Liver (tissue), 9 donors: ENCODE measurements around the gene UBE2M. TPM values are rescaled to one million over a fixed set of nuclear protein-coding genes. Genes with fewer than 3 reads are reported as not detected.

Experiments
- DNase-seq: peaks from one replicate; pipeline ENCODE4 v3.0.0-alpha.2; 2017; ENCODE audit warnings: low spot score
- H3K27ac ChIP-seq, 2 donors: one replicate each; pipeline ENCODE4 v1.7.0; 2013; ENCODE audit warnings: inconsistent platforms in 2 of 2, low read length in 2 of 2, control low read depth in 1 of 2, low read depth in 1 of 2, mild to moderate bottlenecking in 1 of 2
- H3K27me3 ChIP-seq, 4 donors: one replicate each; pipeline versions ENCODE4 v1.6.1 to v1.7.0; 2013; ENCODE audit warnings: low read length in 3 of 4, inconsistent platforms in 1 of 4, mild to moderate bottlenecking in 1 of 4, moderate library complexity in 1 of 4; ENCODE audit not compliant: control insufficient read depth in 4 of 4, insufficient read depth in 4 of 4
- H3K36me3 ChIP-seq, 4 donors: one replicate each; pipeline versions ENCODE4 v1.6.1 to v1.7.0; 2013; ENCODE audit warnings: low read length in 3 of 4, mild to moderate bottlenecking in 3 of 4, low read depth in 1 of 4, moderate library complexity in 1 of 4; ENCODE audit not compliant: control insufficient read depth in 4 of 4, insufficient read depth in 3 of 4
- H3K4me1 ChIP-seq, 4 donors: one replicate each; pipeline versions ENCODE4 v1.6.1 to v1.7.0; 2013; ENCODE audit warnings: low read length in 3 of 4, mild to moderate bottlenecking in 3 of 4, moderate library complexity in 1 of 4; ENCODE audit not compliant: control insufficient read depth in 4 of 4, insufficient read depth in 4 of 4
- H3K4me3 ChIP-seq, 3 donors: one replicate each; pipeline versions ENCODE4 v1.6.1 to v1.7.0; 2013; ENCODE audit warnings: low read length in 3 of 3, control low read depth in 1 of 3, low read depth in 1 of 3, mild to moderate bottlenecking in 1 of 3
- H3K9ac ChIP-seq, 2 donors: one replicate each; pipeline ENCODE4 v1.7.0; 2013; ENCODE audit warnings: low read length in 2 of 2, mild to moderate bottlenecking in 2 of 2, moderate library complexity in 2 of 2, control low read depth in 1 of 2, low read depth in 1 of 2
- H3K9me3 ChIP-seq, 4 donors: one replicate each; pipeline versions ENCODE4 v1.6.1 to v1.7.0; 2013; ENCODE audit warnings: low read length in 3 of 4; ENCODE audit not compliant: control insufficient read depth in 4 of 4
- ATF3 ChIP-seq: IDR thresholded peaks from 2 replicates; pipeline ENCODE4 v1.6.1; 2016; ENCODE audit warnings: antibody characterized with exemption
- EGR1 ChIP-seq, 2 donors: IDR thresholded peaks; 2 replicates each; pipeline ENCODE4 v1.6.1; 2016 to 2018; ENCODE audit warnings: antibody characterized with exemption in 2 of 2, low read depth in 2 of 2
- FOXA1 ChIP-seq: IDR thresholded peaks from 2 replicates; pipeline ENCODE4 v1.6.1; 2016; ENCODE audit warnings: antibody characterized with exemption
- FOXA2 ChIP-seq: IDR thresholded peaks from 2 replicates; pipeline ENCODE4 v1.6.1; 2016; ENCODE audit warnings: antibody characterized with exemption
- GABPA ChIP-seq, 2 donors: IDR thresholded peaks in 1 of 2; conservative IDR thresholded peaks in 1 of 2; 2 replicates each; pipeline ENCODE4 v1.6.1; 2016; ENCODE audit warnings: antibody characterized with exemption in 2 of 2, mild to moderate bottlenecking in 1 of 2, moderate library complexity in 1 of 2
- HNF4A ChIP-seq, 2 donors: conservative IDR thresholded peaks; 2 replicates each; pipeline ENCODE4 v1.6.1; 2016; ENCODE audit warnings: antibody characterized with exemption in 2 of 2, mild to moderate bottlenecking in 2 of 2
- JUND ChIP-seq, 2 donors: IDR thresholded peaks; 2 replicates each; pipeline ENCODE4 v1.6.1; 2016; ENCODE audit warnings: antibody characterized with exemption in 2 of 2
- MAX ChIP-seq: IDR thresholded peaks from 2 replicates; pipeline ENCODE4 v1.6.1; 2016; ENCODE audit warnings: antibody characterized with exemption
- NR2F2 ChIP-seq: IDR thresholded peaks from 2 replicates; pipeline ENCODE4 v1.6.1; 2016; ENCODE audit warnings: antibody characterized with exemption
- RAD21 ChIP-seq, 2 donors: IDR thresholded peaks; 2 replicates each; pipeline ENCODE4 v1.6.1; 2016; ENCODE audit warnings: antibody characterized with exemption in 2 of 2, mild to moderate bottlenecking in 2 of 2
- REST ChIP-seq: IDR thresholded peaks from 2 replicates; pipeline ENCODE4 v1.6.1; 2016; ENCODE audit warnings: antibody characterized with exemption, mild to moderate bottlenecking
- RXRA ChIP-seq, 2 donors: IDR thresholded peaks; 2 replicates each; pipeline ENCODE4 v1.6.1; 2017 to 2018; ENCODE audit warnings: antibody characterized with exemption in 2 of 2, mild to moderate bottlenecking in 1 of 2
- SP1 ChIP-seq: IDR thresholded peaks from 2 replicates; pipeline ENCODE4 v1.6.1; 2018; ENCODE audit warnings: antibody characterized with exemption, mild to moderate bottlenecking
- TAF1 ChIP-seq: conservative IDR thresholded peaks from 2 replicates; pipeline ENCODE4 v1.6.1; 2016; ENCODE audit warnings: antibody characterized with exemption, mild to moderate bottlenecking
- YY1 ChIP-seq: IDR thresholded peaks from 2 replicates; pipeline ENCODE4 v1.6.1; 2016; ENCODE audit warnings: antibody characterized with exemption, mild to moderate bottlenecking
- WGBS: extraction: QIAGEN DNeasy Blood & Tissue Kit; methylation state at CpG from one replicate; pipeline ENCODE4 v1.1.7; 2013; 5-methylcytosine and 5-hydroxymethylcytosine counted together
- polyA plus RNA-seq, 2 donors: library from polyadenylated mRNA; stranded (reverse) in 1 of 2; unstranded in 1 of 2; fragments of 200-250 nt in 1 of 2; fragments of >200 nt in 1 of 2; fragmentation: Nextera tagmentation in 1 of 2; extraction: Ambion mirVana in 1 of 2; gene quantifications; one replicate each; pipeline versions ENCODE4 v1.2.1 to v1.2.3, GENCODE V29; 2013 to 2015
- total RNA-seq, 2 donors: library from RNA; depleted of rRNA; stranded (reverse); fragments of >200 nt; gene quantifications; one replicate each; pipeline ENCODE4 v1.2.3, GENCODE V29; 2014
- donor health status: healthy.
- donor health status: healthy.
- donor health status: healthy.
- donor health status: healthy.
- donor health status: healthy.

Gene UBE2M
- total and polyA plus RNA-seq, 4 donors = 7.6 to 30.7 (median 17.7) TPM

- TF ChIP-seq MAX (no peak), NR2F2 (no peak), JUND (IDR thresholded peaks at IDR 0.05) (no peak), TAF1 (no peak), YY1 (no peak), RAD21 (IDR thresholded peaks at IDR 0.05) (no peak), RXRA (IDR thresholded peaks at IDR 0.05) (no peak), GABPA (IDR thresholded peaks at IDR 0.05 in 1 of 2, conservative IDR thresholded peaks at IDR 0.05 in 1 of 2) (no peak), FOXA1 (no peak)
Measured at GRCh38 chr19:58535857-58536256, 22.6 kb downstream of the UBE2M start (continued).

GRCh38 chr19:58531034-58531840 is 27.2 kb downstream of the UBE2M start:
- 71% methylated on average over 10 of the region's 10 CpGs for WGBS
- TF ChIP-seq RAD21 (IDR thresholded peaks at IDR 0.05) = no peak

GRCh38 chr19:58529405-58529804 is 29.0 kb downstream of the UBE2M start:
- no peaks in the 10 kb centered on the region for H3K4me1 ChIP-seq
- no peak for TF ChIP-seq ATF3
- no peak for TF ChIP-seq HNF4A (conservative IDR thresholded peaks at IDR 0.05)
- no peak for TF ChIP-seq EGR1 (IDR thresholded peaks at IDR 0.05; ENCODE audit: low read depth in 2 of 2)
- TF ChIP-seq RXRA (IDR thresholded peaks at IDR 0.05) = no peak
- no peak for TF ChIP-seq FOXA2
- no peak for TF ChIP-seq JUND (IDR thresholded peaks at IDR 0.05)
- no peak for TF ChIP-seq YY1
- no peak for TF ChIP-seq NR2F2
- 73% methylated on average over 3 of the region's 3 CpGs for WGBS

More at GRCh38 chr19:58531034-58531840, 27.2 kb downstream of the UBE2M start:
- Histone ChIP-seq H3K27me3 (no peaks in the 10 kb centered on the region), H3K4me1 (no peaks in the 10 kb centered on the region), H3K36me3 (no peaks in the 10 kb centered on the region), H3K9me3 (no peaks in the 10 kb centered on the region), H3K4me3 (no peak overlapping the region), H3K27ac (no peak overlapping the region), H3K9ac (no peak overlapping the region)
- DNase-seq = no peak

GRCh38 chr19:58522709-58523108 is 35.7 kb downstream of the UBE2M start:
- H3K4me3 ChIP-seq = no peak overlapping the region
- peaks cover 2 to 23% (median 19%) of the 10 kb centered on the region in 4 donors for H3K4me1 ChIP-seq
- H3K27me3 ChIP-seq = no peaks in the 10 kb centered on the region
- no peaks in the 10 kb centered on the region for H3K9me3 ChIP-seq
- no peak overlapping the region for H3K9ac ChIP-seq
- TF ChIP-seq MAX = no peak
- TF ChIP-seq HNF4A (conservative IDR thresholded peaks at IDR 0.05) = no peak
- TF ChIP-seq GABPA (IDR thresholded peaks at IDR 0.05 in 1 of 2, conservative IDR thresholded peaks at IDR 0.05 in 1 of 2) = no peak
- no peak for TF ChIP-seq ATF3
- no peak for TF ChIP-seq RXRA (IDR thresholded peaks at IDR 0.05)
- no peak for TF ChIP-seq FOXA2
- TF ChIP-seq RAD21 (IDR thresholded peaks at IDR 0.05) = no peak
- no peak for TF ChIP-seq YY1
- no peak for TF ChIP-seq FOXA1
- no peak for TF ChIP-seq TAF1
- no peak for TF ChIP-seq REST
- TF ChIP-seq NR2F2 = no peak
- no peak for TF ChIP-seq JUND (IDR thresholded peaks at IDR 0.05)
- TF ChIP-seq SP1 = no peak
- no peak for TF ChIP-seq EGR1 (IDR thresholded peaks at IDR 0.05; ENCODE audit: low read depth in 2 of 2)
- H3K27ac ChIP-seq = no peak overlapping the region
- WGBS = 95% methylated on average over 3 of the region's 3 CpGs
- no peaks in the 10 kb centered on the region for H3K36me3 ChIP-seq
- DNase-seq = no peak

More at GRCh38 chr19:58529405-58529804, 29.0 kb downstream of the UBE2M start:
- Histone ChIP-seq H3K9me3 (no peaks in the 10 kb centered on the region), H3K36me3 (no peaks in the 10 kb centered on the region), H3K4me3 (no peak overlapping the region), H3K9ac (no peak overlapping the region), H3K27ac (no peak overlapping the region), H3K27me3 (no peaks in the 10 kb centered on the region)
- no peak for DNase-seq
